PC-3 (cell line): ENCODE measurements around the gene CHIA. TPM values are rescaled to one million over a fixed set of nuclear protein-coding genes. Genes with fewer than 3 reads are reported as not detected.

ENCODE experiments used
- ATAC-seq: fragments of 200-7000 bp; cut with Tn5 transposase; 2 replicates; pipeline ENCODE4 v1.9.1; 2020; ENCODE audit warnings: mild to moderate bottlenecking, moderate library complexity
- Bru-seq: library from RNA; stranded (reverse); fragments of 400-500 nt; gene quantifications from one replicate; lab custom pipeline; 2021; lab: Mats Ljungman, UMichigan
- BruChase-seq, 2 experiments: library from RNA; stranded (reverse); fragments of 400-500 nt; gene quantifications; one replicate each; lab custom pipeline; 2021; lab: Mats Ljungman, UMichigan
- BruUV-seq: library from RNA; stranded (reverse); fragments of 400-500 nt; replicated peaks from 2 replicates; lab custom pipeline; 2021; lab: Mats Ljungman, UMichigan
- CTCF ChIA-PET: fragments of 300-600 bp; sonication (Branson Sonifier 250); formaldehyde crosslinking; loops from one replicate; lab custom pipeline; 2022; ENCODE audit warnings: antibody characterized with exemption; lab: Charles Lee
- POLR2A ChIA-PET: fragments of 300-600 bp; sonication (Branson Sonifier 250); formaldehyde crosslinking; loops from one replicate; lab custom pipeline; 2022; ENCODE audit warnings: antibody characterized with exemption; ENCODE audit not compliant: unreplicated experiment; lab: Charles Lee
- DNase-seq: peaks from one replicate; pipeline ENCODE4 v3.0.0-alpha.2; 2015
- H2AFZ ChIP-seq: fragments of 300-600 bp; sonication (generic); 2 replicates; pipeline ENCODE4 v1.6.0; 2016; ENCODE audit warnings: antibody characterized with exemption, low read length
- H3F3A ChIP-seq: fragments of 300-600 bp; sonication (generic); one replicate; pipeline ENCODE4 v1.6.0; 2017; ENCODE audit warnings: antibody characterized with exemption, low read length, control low read depth, mild to moderate bottlenecking; ENCODE audit not compliant: unreplicated experiment
- H3K27ac ChIP-seq: fragments of 300-600 bp; sonication (generic); 2 replicates; pipeline ENCODE4 v1.5.1; 2016; ENCODE audit warnings: mild to moderate bottlenecking, low read length
- H3K27me3 ChIP-seq: fragments of 300-600 bp; sonication (generic); 2 replicates; pipeline ENCODE4 v1.6.1; 2016; ENCODE audit warnings: low read length, mixed read lengths
- H3K36me3 ChIP-seq: fragments of 300-600 bp; sonication (generic); 2 replicates; pipeline ENCODE4 v1.6.1; 2016; ENCODE audit warnings: low read depth, mixed run types, low read length, mixed read lengths
- H3K4me1 ChIP-seq: fragments of 300-600 bp; sonication (generic); 2 replicates; pipeline ENCODE4 v1.5.1; 2016; ENCODE audit warnings: low read length; ENCODE audit not compliant: insufficient read depth
- H3K4me2 ChIP-seq: fragments of 300-600 bp; sonication (generic); 2 replicates; pipeline ENCODE4 v1.6.0; 2016; ENCODE audit warnings: low read length
- H3K4me3 ChIP-seq: fragments of 300-600 bp; sonication (generic); 2 replicates; pipeline ENCODE4 v1.5.1; 2016; ENCODE audit warnings: mild to moderate bottlenecking, low read length, mixed read lengths
- H3K79me2 ChIP-seq: fragments of 300-600 bp; sonication (generic); 2 replicates; pipeline ENCODE4 v1.6.1; 2017; ENCODE audit warnings: low read length, mixed read lengths
- H3K9ac ChIP-seq: fragments of 300-600 bp; sonication (generic); 2 replicates; pipeline ENCODE4 v1.6.0; 2016; ENCODE audit warnings: mild to moderate bottlenecking, low read length
- H3K9me2 ChIP-seq: fragments of 300-600 bp; sonication (generic); replicated peaks from 2 replicates; pipeline ENCODE4 v1.6.1; 2016; ENCODE audit warnings: mixed run types, low read length, mixed read lengths
- H3K9me3 ChIP-seq: fragments of 300-600 bp; sonication (generic); 2 replicates; pipeline ENCODE4 v1.6.1; 2016; ENCODE audit warnings: low read length, mixed read lengths
- H4K20me1 ChIP-seq: fragments of 300-600 bp; sonication (generic); 2 replicates; pipeline ENCODE4 v1.6.1; 2016; ENCODE audit warnings: low read length, mixed read lengths
- CTCF ChIP-seq: fragments of 300-600 bp; sonication (generic); conservative IDR thresholded peaks from 2 replicates; pipeline ENCODE4 v1.5.1; 2017; ENCODE audit warnings: antibody characterized with exemption, low read depth, mild to moderate bottlenecking, low read length
- EZH2 ChIP-seq: fragments of 300-600 bp; sonication (generic); IDR thresholded peaks from one replicate; pipeline ENCODE4 v1.6.1; 2017; ENCODE audit warnings: antibody characterized with exemption, mild to moderate bottlenecking, low read length; ENCODE audit not compliant: unreplicated experiment
- EZH2phosphoT487 ChIP-seq: fragments of 300-600 bp; sonication (generic); IDR thresholded peaks from 2 replicates; pipeline ENCODE4 v1.6.1; 2018; ENCODE audit warnings: mild to moderate bottlenecking, antibody characterized with exemption, low read length, borderline replicate concordance
- intact Hi-C: fragments of 100-400 bp; cut with micrococcal nuclease; formaldehyde crosslinking; loops from 2 replicates; pipeline ENCODE4 v1.9.0; 2023
- long read RNA-seq: library from polyadenylated mRNA; unstranded; transcript quantifications from one replicate; pipeline ENCODE4 v2.0.0, GENCODE V29; 2021; ENCODE audit not compliant: unreplicated experiment
- total RNA-seq: library from RNA; depleted of rRNA; stranded (reverse); fragments of >200 nt; gene quantifications from 2 replicates; pipeline ENCODE4 v1.2.3, GENCODE V29; 2014; rRNA removed

Gene CHIA
- total RNA-seq (not detected in 2 replicates), Bru-seq, nascent RNA (not detected), BruChase-seq, experiment 1, labeled RNA remaining after a 6-hour chase (not detected), BruChase-seq, experiment 2, labeled RNA remaining after a 2-hour chase (not detected)
- long read RNA-seq: 0 reads

GRCh38 chr1:111290630-111291029, at the start of gene CHIA:
Gene CHIA, plus strand, starts transcription at chr1:111290851. Its CDS starts 19,617 bp downstream, at chr1:111310468.
- H3K9me2 ChIP-seq: no peaks in the 10 kb centered on the region
- ChIA-PET POLR2A (no interaction called here), CTCF (no interaction called here)
- H3K27ac ChIP-seq: no peak within 1 kb of the TSS
- intact Hi-C loops: no loop called here
- no peaks in the 10 kb centered on the region for H3K4me1 ChIP-seq
- no peaks in the 10 kb centered on the region for H3K9me3 ChIP-seq
- H3K36me3 ChIP-seq: no peaks in the 10 kb centered on the region
- H3K79me2 ChIP-seq: no peaks in the 10 kb centered on the region
- H3K9ac ChIP-seq: no peak within 1 kb of the TSS
- TF ChIP-seq EZH2 (no peak), EZH2phosphoT487 (no peak), CTCF (no peak)
- 0 out of 2 replicates have a peak, but pooled peaks have one; percentile 27 for ATAC-seq
- no peak within 1 kb of the TSS for H2AFZ ChIP-seq
- H3K4me3 ChIP-seq: no peak within 1 kb of the TSS
- no peaks in the 10 kb centered on the region for H3K27me3 ChIP-seq
- H3K4me2 ChIP-seq: no peak within 1 kb of the TSS
- BruUV-seq: no TSS peak
- peak; percentile 65 for DNase-seq
- H4K20me1 ChIP-seq: no peaks in the 10 kb centered on the region
- H3F3A ChIP-seq: no peaks in the 10 kb centered on the region

GRCh38 chr1:111241797-111242196, 48.9 kb upstream of the CHIA start:
- DNase-seq: peak; percentile 10
- no peaks in the 10 kb centered on the region for H3F3A ChIP-seq
- CTCF ChIA-PET: no interaction called here

More at GRCh38 chr1:111241797-111242196, 48.9 kb upstream of the CHIA start:
- no TSS peak for BruUV-seq
- H3K9me2 ChIP-seq: no peaks in the 10 kb centered on the region
- intact Hi-C loops: no loop called here
- H3K79me2 ChIP-seq: no peaks in the 10 kb centered on the region
- no peak overlapping the region for H3K4me2 ChIP-seq
- no peaks in the 10 kb centered on the region for H3K27me3 ChIP-seq
- ATAC-seq: no peak
- POLR2A ChIA-PET: no interaction called here
- H3K27ac ChIP-seq: no peak overlapping the region
- no peak overlapping the region for H2AFZ ChIP-seq
- no peaks in the 10 kb centered on the region for H3K36me3 ChIP-seq
- H3K4me3 ChIP-seq: no peak overlapping the region
- no peaks in the 10 kb centered on the region for H3K9me3 ChIP-seq
- H4K20me1 ChIP-seq: no peaks in the 10 kb centered on the region
- H3K4me1 ChIP-seq: peaks cover 9% of the 10 kb centered on the region
- TF ChIP-seq CTCF (no peak), EZH2phosphoT487 (no peak), EZH2 (no peak)
- H3K9ac ChIP-seq: no peak overlapping the region
